Measurements from ENCODE around the gene CTNNA3. TPM values are rescaled to one million over a fixed set of nuclear protein-coding genes. Genes with fewer than 3 reads are reported as not detected.

Gene CTNNA3
- total RNA-seq, 2 donors from 2014 or later = under 0.01 to 0.33 TPM

GRCh38 chr10:67473850-67474633 is 222.0 kb downstream of the CTNNA3 start:
- intact Hi-C loops (cut with DNase I) = no loop called here
- peaks cover 8% of the 10 kb centered on the region for H3K4me1 ChIP-seq
- peak; percentile 45 for ATAC-seq
- no peaks in the 10 kb centered on the region for H3K36me3 ChIP-seq (replicated peaks in 1 of 2; ENCODE audit: insufficient read depth in 1 of 2, low read depth in 2 of 2)
- H3K27ac ChIP-seq = no peak overlapping the region
- H3K4me3 ChIP-seq = no peak overlapping the region
- peaks cover 0 to 7% (median 0%) of the 10 kb centered on the region in 3 donors for H3K9me3 ChIP-seq
- H3K27me3 ChIP-seq = no peaks in the 10 kb centered on the region
- peak in 1 of 4 donors; percentile 30 for DNase-seq
- no peak for TF ChIP-seq POLR2A (IDR thresholded peaks at IDR 0.05)
- no peak for TF ChIP-seq CTCF (IDR thresholded peaks at IDR 0.05)
- 33% methylated on average over 3 of the region's 3 CpGs for WGBS, 2 donors

GRCh38 chr10:67471022-67471421 is 225.0 kb downstream of the CTNNA3 start:
- H3K9me3 ChIP-seq = no peaks in the 10 kb centered on the region
- ATAC-seq = no peak
- WGBS, 2 donors = 83 to 91% methylated on average over 3 of the region's 3 CpGs
- no peaks in the 10 kb centered on the region for H3K27me3 ChIP-seq
- H3K4me1 ChIP-seq = peaks cover 8% of the 10 kb centered on the region
- H3K27ac ChIP-seq = no peak overlapping the region
- H3K36me3 ChIP-seq (replicated peaks in 1 of 2; ENCODE audit: insufficient read depth in 1 of 2, low read depth in 2 of 2) = no peaks in the 10 kb centered on the region
- TF ChIP-seq CTCF (IDR thresholded peaks at IDR 0.05) (no peak), POLR2A (IDR thresholded peaks at IDR 0.05) (no peak)
- no peak overlapping the region for H3K4me3 ChIP-seq
- no peak for DNase-seq
- intact Hi-C loops (cut with DNase I) = no loop called here

GRCh38 chr10:67464278-67464677 is 231.7 kb downstream of the CTNNA3 start:
- Histone ChIP-seq H3K4me1 (no peaks in the 10 kb centered on the region), H3K27ac (no peak overlapping the region), H3K27me3 (no peaks in the 10 kb centered on the region), H3K9me3 (no peaks in the 10 kb centered on the region), H3K4me3 (no peak overlapping the region), H3K36me3 (replicated peaks in 1 of 2; ENCODE audit: insufficient read depth in 1 of 2, low read depth in 2 of 2) (no peaks in the 10 kb centered on the region)
- TF ChIP-seq POLR2A (IDR thresholded peaks at IDR 0.05) (no peak), CTCF (IDR thresholded peaks at IDR 0.05) (no peak)
- DNase-seq (no peak), ATAC-seq (no peak)
- intact Hi-C loops (cut with DNase I) = no loop called here
- 23 to 38% methylated on average over 3 of the region's 3 CpGs for WGBS, 2 donors

- no peak for TF ChIP-seq POLR2A (IDR thresholded peaks at IDR 0.05)
- Histone ChIP-seq H3K9me3 (peaks cover 0 to 3% (median 0%) of the 10 kb centered on the region in 3 donors), H3K36me3 (replicated peaks in 1 of 2; ENCODE audit: insufficient read depth in 1 of 2, low read depth in 2 of 2) (no peaks in the 10 kb centered on the region), H3K4me1 (peaks cover 6% of the 10 kb centered on the region), H3K4me3 (no peak overlapping the region), H3K27me3 (no peaks in the 10 kb centered on the region), H3K27ac (no peak overlapping the region)
- ATAC-seq (no peak), DNase-seq (peak in 1 of 4 donors; percentile 18)
- intact Hi-C loops (cut with DNase I) = no loop called here
- WGBS, 2 donors = 65 to 91% methylated on average over 1 of the region's 1 CpG
Observed at GRCh38 chr10:67452892-67453291, 243.1 kb downstream of the CTNNA3 start.

- WGBS, 2 donors = 62 to 79% methylated on average over 4 of the region's 4 CpGs
- H3K27me3 ChIP-seq = no peaks in the 10 kb centered on the region
- intact Hi-C loops (cut with DNase I) = no loop called here
- TF ChIP-seq POLR2A (IDR thresholded peaks at IDR 0.05) (no peak), CTCF (IDR thresholded peaks at IDR 0.05) (no peak)
- H3K27ac ChIP-seq = no peak overlapping the region
- H3K4me1 ChIP-seq = no peaks in the 10 kb centered on the region
- ATAC-seq (no peak), DNase-seq (no peak)
- H3K9me3 ChIP-seq = no peaks in the 10 kb centered on the region
- no peak overlapping the region for H3K4me3 ChIP-seq
- H3K36me3 ChIP-seq (replicated peaks in 1 of 2; ENCODE audit: insufficient read depth in 1 of 2, low read depth in 2 of 2) = no peaks in the 10 kb centered on the region
Observed at GRCh38 chr10:67438605-67439304, 257.2 kb downstream of the CTNNA3 start.
